KMS-11 (cell line): ENCODE results near the gene SYNE4.

ENCODE experiments used
- H2AFZ ChIP-seq: fragments of 200-600 bp; sonication (generic); 2 replicates; pipeline ENCODE4 v1.6.1; 2016; ENCODE audit warnings: antibody characterized with exemption, mixed run types, low read depth
- H3K27ac ChIP-seq: fragments of 200-600 bp; sonication (generic); 2 replicates; pipeline ENCODE4 v1.6.1; 2016; ENCODE audit warnings: mild to moderate bottlenecking, mixed run types
- H3K27me3 ChIP-seq: fragments of 200-600 bp; sonication (generic); 2 replicates; pipeline ENCODE4 v1.6.1; 2017; ENCODE audit warnings: mild to moderate bottlenecking, low read depth, mixed run types, moderate library complexity; ENCODE audit not compliant: insufficient read depth
- H3K36me3 ChIP-seq: fragments of 200-600 bp; sonication (generic); 2 replicates; pipeline ENCODE4 v1.6.1; 2017; ENCODE audit warnings: mild to moderate bottlenecking, mixed run types; ENCODE audit not compliant: insufficient read depth
- H3K4me1 ChIP-seq: fragments of 200-600 bp; sonication (generic); 2 replicates; pipeline ENCODE4 v1.6.1; 2016; ENCODE audit warnings: mild to moderate bottlenecking, low read depth, mixed run types; ENCODE audit not compliant: poor library complexity, severe bottlenecking
- H3K4me2 ChIP-seq: fragments of 200-600 bp; sonication (generic); 2 replicates; pipeline ENCODE4 v1.7.0; 2016; ENCODE audit warnings: mild to moderate bottlenecking, mixed run types
- H3K4me3 ChIP-seq: fragments of 200-600 bp; sonication (generic); IDR thresholded peaks from 2 replicates; pipeline ENCODE4 v1.6.1; 2017; ENCODE audit warnings: low read depth, low read length, mixed read lengths; ENCODE audit not compliant: insufficient read depth
- H3K79me2 ChIP-seq: fragments of 200-600 bp; sonication (generic); 2 replicates; pipeline ENCODE4 v1.6.1; 2016; ENCODE audit warnings: low read depth, mixed run types; ENCODE audit not compliant: insufficient read depth
- H3K9ac ChIP-seq: fragments of 200-600 bp; sonication (generic); 2 replicates; pipeline ENCODE4 v1.6.1; 2016; ENCODE audit warnings: mild to moderate bottlenecking, mixed run types
- H4K20me1 ChIP-seq: fragments of 200-600 bp; sonication (generic); 2 replicates; pipeline ENCODE4 v1.6.1; 2016; ENCODE audit warnings: mild to moderate bottlenecking, mixed run types; ENCODE audit not compliant: insufficient read depth
- CTCF ChIP-seq: fragments of 200-600 bp; sonication (generic); conservative IDR thresholded peaks from 2 replicates; pipeline ENCODE4 v1.6.1; 2017; ENCODE audit warnings: low read depth, mild to moderate bottlenecking, antibody characterized with exemption, low read length, moderate library complexity, mixed read lengths

The SYNE4 gene

GRCh38 chr19:35988824-35989223, 19.8 kb downstream of the SYNE4 start:
- Histone ChIP-seq H3K27ac (no peak overlapping the region), H3K27me3 (peaks cover 22% of the 10 kb centered on the region; the same call in 1 of the 2 replicates), H3K4me1 (no peaks in the 10 kb centered on the region), H3K9ac (no peak overlapping the region), H3K4me3 (no peak overlapping the region), H4K20me1 (no peaks in the 10 kb centered on the region), H3K36me3 (no peaks in the 10 kb centered on the region), H3K4me2 (no peak overlapping the region), H2AFZ (no peak overlapping the region), H3K79me2 (no peaks in the 10 kb centered on the region)
- TF ChIP-seq CTCF: no peak

GRCh38 chr19:35987571-35987896, 21.1 kb downstream of the SYNE4 start:
- no peaks in the 10 kb centered on the region for H3K79me2 ChIP-seq
- no peak for TF ChIP-seq CTCF
- no peak overlapping the region for H3K4me3 ChIP-seq
- H3K9ac ChIP-seq: no peak overlapping the region
- H3K27me3 ChIP-seq: peaks cover 29% of the 10 kb centered on the region; the same call in 1 of the 2 replicates
- H3K27ac ChIP-seq: no peak overlapping the region
- no peaks in the 10 kb centered on the region for H3K36me3 ChIP-seq
- no peak overlapping the region for H3K4me2 ChIP-seq
- no peaks in the 10 kb centered on the region for H4K20me1 ChIP-seq
- H3K4me1 ChIP-seq: no peaks in the 10 kb centered on the region
- H2AFZ ChIP-seq: no peak overlapping the region

- no peak overlapping the region for H2AFZ ChIP-seq
- TF ChIP-seq CTCF: no peak
- no peaks in the 10 kb centered on the region for H4K20me1 ChIP-seq
- no peak overlapping the region for H3K4me2 ChIP-seq
- H3K36me3 ChIP-seq: no peaks in the 10 kb centered on the region
- no peaks in the 10 kb centered on the region for H3K4me1 ChIP-seq
- H3K27me3 ChIP-seq: peaks cover 34% of the 10 kb centered on the region; the same call in 1 of the 2 replicates
- H3K9ac ChIP-seq: no peak overlapping the region
- H3K4me3 ChIP-seq: no peak overlapping the region
- no peak overlapping the region for H3K27ac ChIP-seq
- no peaks in the 10 kb centered on the region for H3K79me2 ChIP-seq
Observed at GRCh38 chr19:35986664-35987570, 21.7 kb downstream of the SYNE4 start.

- Histone ChIP-seq H2AFZ (no peak overlapping the region), H3K9ac (no peak overlapping the region), H4K20me1 (no peaks in the 10 kb centered on the region), H3K27me3 (peaks cover 42% of the 10 kb centered on the region; the same call in 1 of the 2 replicates), H3K36me3 (no peaks in the 10 kb centered on the region), H3K4me1 (no peaks in the 10 kb centered on the region), H3K4me3 (no peak overlapping the region), H3K27ac (no peak overlapping the region), H3K4me2 (no peak overlapping the region), H3K79me2 (no peaks in the 10 kb centered on the region)
- TF ChIP-seq CTCF: no peak
Observed at GRCh38 chr19:35986111-35986510, 22.5 kb downstream of the SYNE4 start.
